ENCODE measurements around the gene LMAN1L.

Gene LMAN1L

GRCh38 chr15:74830868-74831267, 18.2 kb downstream of the LMAN1L start:
- TF ChIP-seq CTCF (IDR thresholded peaks at IDR 0.05; ENCODE audit: insufficient read depth, low read depth, low read length, missing control alignments) = no peak
- H3K4me3 ChIP-seq (ENCODE audit: low read length) = no peak overlapping the region
- DNase-seq (ENCODE audit: low read depth) = no peak

GRCh38 chr15:74831813-74832495, 19.3 kb downstream of the LMAN1L start:
- DNase-seq (ENCODE audit: low read depth) = no peak
- TF ChIP-seq CTCF (IDR thresholded peaks at IDR 0.05; ENCODE audit: insufficient read depth, low read depth, low read length, missing control alignments) = no peak
- no peak overlapping the region for H3K4me3 ChIP-seq (ENCODE audit: low read length)

GRCh38 chr15:74832826-74833225, 20.2 kb downstream of the LMAN1L start:
- no peak for TF ChIP-seq CTCF (IDR thresholded peaks at IDR 0.05; ENCODE audit: insufficient read depth, low read depth, low read length, missing control alignments)
- no peak overlapping the region for H3K4me3 ChIP-seq (ENCODE audit: low read length)
- DNase-seq (ENCODE audit: low read depth) = no peak

- no peak overlapping the region for H3K4me3 ChIP-seq (ENCODE audit: low read length)
- DNase-seq (ENCODE audit: low read depth) = no peak
- no peak for TF ChIP-seq CTCF (IDR thresholded peaks at IDR 0.05; ENCODE audit: insufficient read depth, low read depth, low read length, missing control alignments)
Observed at GRCh38 chr15:74833376-74834107, 20.9 kb downstream of the LMAN1L start.

- DNase-seq (ENCODE audit: low read depth) = peak; percentile 79
- no peak overlapping the region for H3K4me3 ChIP-seq (ENCODE audit: low read length)
- TF ChIP-seq CTCF (IDR thresholded peaks at IDR 0.05; ENCODE audit: insufficient read depth, low read depth, low read length, missing control alignments) = peak; percentile 82
Observed at GRCh38 chr15:74835312-74835823, 22.7 kb downstream of the LMAN1L start.

- no peak overlapping the region for H3K4me3 ChIP-seq (ENCODE audit: low read length)
- DNase-seq (ENCODE audit: low read depth) = no peak
- TF ChIP-seq CTCF (IDR thresholded peaks at IDR 0.05; ENCODE audit: insufficient read depth, low read depth, low read length, missing control alignments) = no peak
Observed at GRCh38 chr15:74836846-74837245, 24.2 kb downstream of the LMAN1L start.
